ENCODE results near the gene DYRK3. TPM values are rescaled to one million over a fixed set of nuclear protein-coding genes. Genes with fewer than 3 reads are reported as not detected.
"Not testable (repeated sequence)": the region's sequence is repeated elsewhere in the genome, so short reads cannot be mapped to it uniquely, and the experiment has no call there.

The DYRK3 gene
- total RNA-seq, 2 experiments from 2014 or later: 5.2 to 5.3 TPM

GRCh38 chr1:206608108-206608698 is 27.1 kb upstream of the DYRK3 start:
- peak overlapping the region; percentile 96 for H3K4me3 Mint-ChIP-seq
- peak overlapping the region; percentile 92 for H3K27ac Mint-ChIP-seq
- no peaks in the 10 kb centered on the region for H3K9me3 Mint-ChIP-seq
- H3K4me1 Mint-ChIP-seq: peaks cover 46% of the 10 kb centered on the region
- H3K36me3 Mint-ChIP-seq: peaks cover 56% of the 10 kb centered on the region
- DNase-seq: peak; percentile 69
- H3K27me3 Mint-ChIP-seq: no peaks in the 10 kb centered on the region

DNA sequence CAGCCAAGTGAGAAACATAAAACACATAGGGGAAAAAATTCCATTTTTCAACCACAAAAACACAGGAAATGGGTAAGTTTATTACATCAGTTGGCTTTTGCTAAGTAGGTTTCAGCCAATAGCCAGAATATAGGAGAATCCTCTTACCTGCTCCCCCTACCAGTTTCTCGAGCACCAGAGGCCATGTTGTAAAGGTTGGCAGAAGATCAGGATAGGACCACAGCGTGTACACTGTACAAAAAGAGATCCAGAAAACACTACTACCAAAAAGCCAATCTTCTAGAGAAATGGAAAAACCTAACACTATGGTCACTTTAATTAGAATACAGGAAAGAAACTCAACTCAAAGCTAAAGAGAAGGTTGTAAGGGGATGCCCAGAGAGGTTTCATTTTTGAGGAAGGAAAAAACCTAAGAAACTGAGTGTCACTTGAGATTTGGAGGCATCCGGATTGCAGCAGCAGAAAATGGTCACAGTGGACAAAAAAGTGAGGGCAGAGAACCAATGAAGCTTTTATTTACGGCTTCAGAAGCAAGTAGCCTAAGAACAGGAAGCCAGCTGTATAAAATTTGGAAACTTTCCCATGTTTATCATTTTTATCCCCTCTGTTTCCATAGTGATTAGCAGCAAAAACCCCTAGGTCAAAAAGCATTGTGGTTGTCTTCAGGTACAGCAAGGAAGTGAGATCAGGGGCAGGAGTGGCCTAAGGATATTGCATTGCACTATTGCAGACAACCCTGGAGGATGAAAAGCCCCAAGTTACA is 25.9 kb upstream of the DYRK3 start:
- no peaks in the 10 kb centered on the region for H3K27me3 Mint-ChIP-seq
- DNase-seq: peak; percentile 35
- peaks cover 56% of the 10 kb centered on the region for H3K36me3 Mint-ChIP-seq
- H3K4me3 Mint-ChIP-seq: peak overlapping the region; percentile 96
- H3K4me1 Mint-ChIP-seq: peaks cover 46% of the 10 kb centered on the region
- peak overlapping the region; percentile 92 for H3K27ac Mint-ChIP-seq
- no peaks in the 10 kb centered on the region for H3K9me3 Mint-ChIP-seq

GRCh38 chr1:206612129-206612876 is 23.0 kb upstream of the DYRK3 start, which contains the start of gene EIF2D:
Gene EIF2D, minus strand, starts transcription at chr1:206612465. Its CDS starts 123 bp downstream, at chr1:206612342.
- Mint-ChIP-seq H3K27ac (peak within 1 kb of the TSS; percentile 92), H3K9me3 (no peaks in the 10 kb centered on the region), H3K36me3 (peaks cover 44% of the 10 kb centered on the region), H3K4me3 (peak within 1 kb of the TSS; percentile 96), H3K4me1 (peaks cover 38% of the 10 kb centered on the region), H3K27me3 (no peaks in the 10 kb centered on the region)
- peak; percentile 96 for DNase-seq

DNA sequence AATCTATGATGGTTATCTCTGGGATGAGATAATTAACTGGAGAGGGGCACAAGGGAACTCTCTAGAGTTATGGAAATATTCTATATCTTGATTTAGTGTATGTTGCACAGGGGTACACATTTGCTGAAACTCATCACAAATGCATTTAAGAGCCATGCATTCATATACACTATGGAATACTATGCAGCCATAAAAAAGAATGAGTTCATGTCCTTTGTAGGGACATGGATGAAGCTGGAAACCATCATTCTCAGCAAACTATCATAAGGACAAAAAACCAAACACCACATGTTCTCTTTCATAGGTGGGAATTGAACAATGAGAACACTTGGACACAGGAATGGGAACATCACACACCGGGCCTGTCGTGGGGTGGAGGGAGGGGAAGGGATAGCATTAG is 8.9 kb upstream of the DYRK3 start:
- peaks cover 11% of the 10 kb centered on the region for H3K27me3 Mint-ChIP-seq
- H3K36me3 Mint-ChIP-seq, H3K4me1 Mint-ChIP-seq, H3K27ac Mint-ChIP-seq, DNase-seq, H3K4me3 Mint-ChIP-seq, H3K9me3 Mint-ChIP-seq: not testable (repeated sequence)

DNA sequence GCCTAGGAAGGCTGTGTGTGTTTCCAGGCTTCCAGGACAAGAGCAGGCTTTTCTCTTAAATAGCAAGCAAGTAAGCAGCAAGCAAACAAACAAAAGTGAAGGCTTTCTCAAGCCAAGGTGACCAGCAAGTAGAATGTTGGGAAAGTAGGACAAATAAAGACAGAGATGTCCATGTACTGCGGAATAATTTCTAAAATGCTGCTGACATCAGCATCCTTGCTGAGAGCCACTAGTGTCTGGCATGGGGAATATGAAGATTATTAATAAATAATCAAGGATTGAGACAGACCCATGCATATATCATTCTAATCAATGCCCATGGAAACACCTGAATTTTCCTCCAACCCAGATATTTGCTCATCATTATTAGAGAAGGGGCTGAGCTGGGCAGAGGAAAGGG is 6.4 kb upstream of the DYRK3 start:
- no peak for DNase-seq
- Mint-ChIP-seq H3K9me3 (no peaks in the 10 kb centered on the region), H3K4me3 (no peak overlapping the region), H3K27ac (no peak overlapping the region), H3K36me3 (no peaks in the 10 kb centered on the region), H3K4me1 (peaks cover 2% of the 10 kb centered on the region), H3K27me3 (peaks cover 23% of the 10 kb centered on the region)

- H3K4me1 Mint-ChIP-seq: peaks cover 17% of the 10 kb centered on the region
- peak; percentile 25 for DNase-seq
- no peak overlapping the region for H3K4me3 Mint-ChIP-seq
- peaks cover 25% of the 10 kb centered on the region for H3K27me3 Mint-ChIP-seq
- H3K27ac Mint-ChIP-seq: no peak overlapping the region
- H3K9me3 Mint-ChIP-seq: no peaks in the 10 kb centered on the region
- H3K36me3 Mint-ChIP-seq: no peaks in the 10 kb centered on the region
Measured at GRCh38 chr1:206631085-206631509, 4.2 kb upstream of the DYRK3 start.

- H3K4me1 Mint-ChIP-seq: peaks cover 30% of the 10 kb centered on the region
- peaks cover 46% of the 10 kb centered on the region for H3K27me3 Mint-ChIP-seq
- H3K27ac Mint-ChIP-seq: peak overlapping the region; percentile 71
- no peaks in the 10 kb centered on the region for H3K9me3 Mint-ChIP-seq
- no peak overlapping the region for H3K4me3 Mint-ChIP-seq
- no peaks in the 10 kb centered on the region for H3K36me3 Mint-ChIP-seq
- DNase-seq: no peak
Measured at GRCh38 chr1:206633708-206634121, 1.6 kb upstream of the DYRK3 start.

- Mint-ChIP-seq H3K27me3 (peaks cover 50% of the 10 kb centered on the region), H3K4me1 (peaks cover 30% of the 10 kb centered on the region), H3K4me3 (peak overlapping the region; percentile 81), H3K27ac (peak overlapping the region; percentile 88), H3K36me3 (no peaks in the 10 kb centered on the region), H3K9me3 (no peaks in the 10 kb centered on the region)
- peak; percentile 69 for DNase-seq
Measured at GRCh38 chr1:206634365-206635079, 814 bp upstream of the DYRK3 start.

- peaks cover 59% of the 10 kb centered on the region for H3K27me3 Mint-ChIP-seq
- DNase-seq: peak; percentile 14
- H3K36me3 Mint-ChIP-seq: no peaks in the 10 kb centered on the region
- no peak overlapping the region for H3K27ac Mint-ChIP-seq
- no peaks in the 10 kb centered on the region for H3K9me3 Mint-ChIP-seq
- H3K4me3 Mint-ChIP-seq: peak overlapping the region; percentile 81
- H3K4me1 Mint-ChIP-seq: peaks cover 30% of the 10 kb centered on the region
Measured at GRCh38 chr1:206635978-206636345, 626 bp downstream of the DYRK3 start.

DNA sequence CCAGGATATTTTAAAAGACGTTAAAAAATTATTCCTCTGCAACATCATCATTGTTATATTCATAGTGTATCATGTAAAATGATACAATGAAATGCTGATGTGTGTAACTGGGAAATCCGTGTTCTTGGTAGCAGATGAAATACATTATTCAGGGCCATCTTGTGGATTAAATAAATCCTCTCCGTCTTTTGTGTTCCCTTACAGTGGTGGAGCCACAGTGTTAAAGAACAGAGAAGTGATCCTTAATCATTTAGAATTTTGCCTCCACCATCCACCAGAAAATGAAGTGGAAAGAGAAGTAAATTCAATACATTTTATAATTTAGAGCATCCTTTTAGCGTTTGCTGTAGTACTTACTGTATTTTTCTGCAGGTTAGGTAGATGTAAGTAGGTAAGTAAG is 1.3 kb downstream of the DYRK3 start:
- Mint-ChIP-seq H3K9me3 (no peaks in the 10 kb centered on the region), H3K27ac (no peak overlapping the region), H3K36me3 (no peaks in the 10 kb centered on the region), H3K4me3 (no peak overlapping the region), H3K27me3 (peaks cover 58% of the 10 kb centered on the region), H3K4me1 (peaks cover 30% of the 10 kb centered on the region)
- no peak for DNase-seq

- Mint-ChIP-seq H3K36me3 (no peaks in the 10 kb centered on the region), H3K4me3 (no peak overlapping the region), H3K4me1 (peaks cover 30% of the 10 kb centered on the region), H3K9me3 (no peaks in the 10 kb centered on the region), H3K27ac (no peak overlapping the region), H3K27me3 (peaks cover 52% of the 10 kb centered on the region)
- DNase-seq: no peak
Measured at GRCh38 chr1:206637605-206638004, 2.3 kb downstream of the DYRK3 start.

DNA sequence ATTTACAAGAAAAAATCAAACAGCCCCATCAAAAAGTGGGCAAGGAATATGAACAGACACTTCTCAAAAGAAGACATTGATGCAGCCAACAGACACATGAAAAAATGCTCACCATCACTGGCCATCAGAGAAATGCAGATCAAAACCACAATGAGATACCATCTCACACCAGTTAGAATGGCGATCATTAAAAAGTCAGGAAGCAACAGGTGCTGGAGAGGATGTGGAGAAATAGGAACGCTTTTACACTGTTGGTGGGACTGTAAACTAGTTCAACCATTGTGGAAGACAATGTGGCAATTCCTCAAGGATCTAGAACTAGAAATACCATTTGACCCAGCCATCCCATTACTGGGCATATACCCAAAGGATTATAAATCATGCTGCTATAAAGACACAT is 6.7 kb downstream of the DYRK3 start:
- H3K27me3 Mint-ChIP-seq: peaks cover 34% of the 10 kb centered on the region
- DNase-seq, H3K36me3 Mint-ChIP-seq, H3K9me3 Mint-ChIP-seq, H3K4me3 Mint-ChIP-seq, H3K4me1 Mint-ChIP-seq, H3K27ac Mint-ChIP-seq: not testable (repeated sequence)

DNA sequence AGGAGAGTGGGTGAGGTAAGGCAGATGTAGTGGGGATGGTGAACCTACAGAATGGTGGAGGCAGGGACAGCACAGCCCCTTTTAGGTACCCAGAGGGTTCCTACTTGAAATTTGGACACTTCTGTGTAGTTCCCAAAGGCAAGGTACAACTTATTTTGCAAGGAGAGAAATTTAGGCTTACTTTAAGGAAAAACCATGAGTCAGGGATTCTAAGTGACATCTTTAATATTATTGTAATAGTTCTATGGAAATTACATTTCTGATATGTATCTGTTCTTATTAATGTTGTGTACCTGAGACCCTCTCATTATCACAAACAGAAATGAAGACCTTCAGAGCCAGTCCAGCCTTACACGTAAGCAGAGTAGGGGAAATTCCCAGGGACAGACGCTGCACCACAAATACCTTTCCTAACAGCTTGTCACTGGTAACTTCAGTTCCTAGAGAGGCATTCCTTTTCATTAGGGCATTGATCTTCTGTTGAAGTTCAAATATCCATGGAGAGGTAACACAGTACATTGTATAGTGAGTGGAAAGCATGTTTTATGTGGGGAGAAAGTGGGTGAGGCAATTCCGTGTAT is 7.9 kb downstream of the DYRK3 start:
- Mint-ChIP-seq H3K9me3 (no peaks in the 10 kb centered on the region), H3K4me3 (no peak overlapping the region), H3K27me3 (peaks cover 22% of the 10 kb centered on the region)

DNA sequence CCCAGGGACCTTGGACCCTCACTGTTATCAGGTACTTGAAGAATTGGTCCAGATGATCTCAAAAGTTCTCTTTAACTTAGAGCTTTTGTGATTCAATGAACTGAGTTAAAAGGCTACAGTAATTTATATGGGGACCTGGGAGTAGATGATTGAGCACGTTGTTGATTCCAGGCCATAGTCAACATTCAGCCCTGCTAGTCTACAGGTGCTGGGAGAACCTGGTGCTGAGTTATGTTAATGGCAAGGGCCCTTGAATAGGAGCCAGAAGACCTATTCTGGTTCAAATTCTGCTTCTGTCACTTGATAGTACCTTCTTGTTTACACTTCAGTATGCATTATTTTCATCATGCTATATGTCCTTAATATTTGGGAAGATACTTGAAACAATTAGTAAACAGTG is 11.2 kb downstream of the DYRK3 start:
- Mint-ChIP-seq H3K36me3 (peaks cover 13% of the 10 kb centered on the region), H3K4me3 (no peak overlapping the region), H3K27me3 (no peaks in the 10 kb centered on the region), H3K4me1 (no peaks in the 10 kb centered on the region), H3K27ac (no peak overlapping the region), H3K9me3 (no peaks in the 10 kb centered on the region)
- no peak for DNase-seq

More for the DNA sequence above, 7.9 kb downstream of the DYRK3 start:
- H3K4me1 Mint-ChIP-seq: no peaks in the 10 kb centered on the region
- no peak for DNase-seq
- no peak overlapping the region for H3K27ac Mint-ChIP-seq
- H3K36me3 Mint-ChIP-seq: peaks cover 12% of the 10 kb centered on the region

All from activated naive CD8-positive, alpha-beta T cell treated with anti-CD3 and anti-CD28 coated beads for 36 hours (primary cell).